GM23248 (cell line): ENCODE data around the gene PSMC6. TPM values are rescaled to one million over a fixed set of nuclear protein-coding genes. Genes with fewer than 3 reads are reported as not detected.

ENCODE experiments used
- DNase-seq: peaks from one replicate; pipeline ENCODE4 v3.0.0-alpha.2; 2015
- H2AFZ ChIP-seq: fragments of 200-600 bp; sonication (generic); 2 replicates; pipeline ENCODE4 v1.6.1; 2016; ENCODE audit warnings: antibody characterized with exemption
- H3F3A ChIP-seq: fragments of 200-600 bp; sonication (generic); 2 replicates; pipeline ENCODE4 v1.6.1; 2016; ENCODE audit warnings: mild to moderate bottlenecking, antibody characterized with exemption, mixed run types; ENCODE audit not compliant: insufficient read depth
- H3K27ac ChIP-seq: fragments of 200-600 bp; sonication (generic); 2 replicates; pipeline ENCODE4 v1.5.1; 2016; ENCODE audit warnings: mild to moderate bottlenecking
- H3K27me3 ChIP-seq: fragments of 200-600 bp; sonication (generic); replicated peaks from 2 replicates; pipeline ENCODE4 v1.6.1; 2016; ENCODE audit warnings: mild to moderate bottlenecking; ENCODE audit not compliant: insufficient read depth
- H3K36me3 ChIP-seq: fragments of 200-600 bp; sonication (generic); 2 replicates; pipeline ENCODE4 v1.6.1; 2016; ENCODE audit warnings: low read depth, mild to moderate bottlenecking
- H3K4me1 ChIP-seq: fragments of 200-600 bp; sonication (generic); 2 replicates; pipeline ENCODE4 v1.6.1; 2016; ENCODE audit warnings: mild to moderate bottlenecking; ENCODE audit not compliant: insufficient read depth
- H3K4me2 ChIP-seq: fragments of 200-600 bp; sonication (generic); one replicate; pipeline ENCODE4 v1.6.1; 2016; ENCODE audit warnings: mild to moderate bottlenecking; ENCODE audit not compliant: unreplicated experiment
- H3K4me3 ChIP-seq: fragments of 200-600 bp; sonication (generic); 2 replicates; pipeline ENCODE4 v1.5.1; 2016; ENCODE audit warnings: mild to moderate bottlenecking
- H3K79me2 ChIP-seq: fragments of 200-600 bp; sonication (generic); 2 replicates; pipeline ENCODE4 v1.6.1; 2016; ENCODE audit warnings: mild to moderate bottlenecking; ENCODE audit not compliant: insufficient read depth
- H3K9ac ChIP-seq: fragments of 200-600 bp; sonication (generic); 2 replicates; pipeline ENCODE4 v1.6.1; 2016; ENCODE audit warnings: mild to moderate bottlenecking
- H3K9me2 ChIP-seq: fragments of 200-600 bp; sonication (generic); 2 replicates; pipeline ENCODE4 v1.6.1; 2016; ENCODE audit warnings: mixed run types, mild to moderate bottlenecking, moderate library complexity; ENCODE audit not compliant: insufficient read depth
- H3K9me3 ChIP-seq: fragments of 200-600 bp; sonication (generic); one replicate; pipeline ENCODE4 v1.6.1; 2017; ENCODE audit warnings: low read depth
- H4K20me1 ChIP-seq: fragments of 200-600 bp; sonication (generic); 2 replicates; pipeline ENCODE4 v1.6.0; 2016; ENCODE audit not compliant: insufficient read depth
- EZH2 ChIP-seq: fragments of 200-600 bp; sonication (generic); IDR thresholded peaks from 2 replicates; pipeline ENCODE4 v1.6.1; 2018; ENCODE audit warnings: antibody characterized with exemption, mild to moderate bottlenecking; ENCODE audit not compliant: insufficient read depth, poor library complexity, severe bottlenecking
- EZH2phosphoT487 ChIP-seq: fragments of 200-600 bp; sonication (generic); IDR thresholded peaks from 2 replicates; pipeline ENCODE4 v1.6.1; 2018; ENCODE audit warnings: antibody characterized with exemption, moderate library complexity, mild to moderate bottlenecking, low read depth; ENCODE audit not compliant: insufficient read depth
- WGBS, 2 experiments: methylation state at CpG; one replicate each; pipeline ENCODE4 v1.1.6; 2015 to 2017; ENCODE audit warnings: low lambda C conversion rate in 2 of 2, low coverage in 1 of 2; ENCODE audit errors: missing lambda C conversion rate in 2 of 2; 5-methylcytosine and 5-hydroxymethylcytosine counted together
- in situ Hi-C: fragments of 300-500 bp; cut with MboI; formaldehyde crosslinking; loops from 2 replicates; pipeline ENCODE4 v1.15.0; 2020
- polyA plus RNA-seq: library from polyadenylated mRNA; unstranded; fragments of >200 nt; fragmentation: Nextera tagmentation; extraction: Ambion mirVana; gene quantifications from 2 replicates; pipeline ENCODE4 v1.2.1, GENCODE V29; 2016
- total RNA-seq: library from RNA; depleted of rRNA; stranded (reverse); fragments of >200 nt; shearing (Covaris generic); gene quantifications from 2 replicates; pipeline ENCODE4 v1.2.3, GENCODE V29; 2014

The PSMC6 gene
- total and polyA plus RNA-seq, 2 experiments from 2014 or later = 98.8 to 108 TPM

- in situ Hi-C loops = no loop called here
- Histone ChIP-seq H3K4me1 (peaks cover 25% of the 10 kb centered on the region), H2AFZ (no peak overlapping the region), H3K9ac (peak overlapping the region; percentile 18), H3K9me3 (no peaks in the 10 kb centered on the region), H3K79me2 (peaks cover 79% of the 10 kb centered on the region), H3K4me3 (0 out of 2 replicates have a peak overlapping the region, but pooled peaks have one; percentile 2), H3K4me2 (peak overlapping the region; percentile 43), H3K27ac (0 out of 2 replicates have a peak overlapping the region, but pooled peaks have one; percentile 4), H3K27me3 (no peaks in the 10 kb centered on the region), H3K36me3 (no peaks in the 10 kb centered on the region), H3K9me2 (no peaks in the 10 kb centered on the region), H4K20me1 (peaks cover 6% of the 10 kb centered on the region; the same call in 1 of the 2 replicates), H3F3A (peaks cover 18% of the 10 kb centered on the region; the same call in 1 of the 2 replicates)
- TF ChIP-seq EZH2phosphoT487 (no peak), EZH2 (no peak)
- WGBS, 2 experiments = 15 to 17% methylated on average over 5 of the region's 5 CpGs
- peak; percentile 50 for DNase-seq
These were observed 14.6 kb upstream of the PSMC6 start for GRCh38 chr14:52692248-52692962.

- DNase-seq = no peak
- Histone ChIP-seq H3K4me3 (peak overlapping the region; percentile 96; the same call in 1 of the 2 replicates), H3K9me2 (no peaks in the 10 kb centered on the region), H3K27me3 (no peaks in the 10 kb centered on the region), H2AFZ (no peak overlapping the region), H3K9me3 (no peaks in the 10 kb centered on the region), H3K27ac (0 out of 2 replicates have a peak overlapping the region, but pooled peaks have one; percentile 4), H3K79me2 (peaks cover 72% of the 10 kb centered on the region), H4K20me1 (peaks cover 6% of the 10 kb centered on the region; the same call in 1 of the 2 replicates), H3F3A (peaks cover 18% of the 10 kb centered on the region; the same call in 1 of the 2 replicates), H3K36me3 (no peaks in the 10 kb centered on the region), H3K4me1 (peaks cover 25% of the 10 kb centered on the region), H3K9ac (peak overlapping the region; percentile 18; the same call in 1 of the 2 replicates), H3K4me2 (peak overlapping the region; percentile 43)
- 65 to 67% methylated on average over 3 of the region's 3 CpGs for WGBS, 2 experiments
- in situ Hi-C loops = no loop called here
- TF ChIP-seq EZH2phosphoT487 (no peak), EZH2 (no peak)
These were observed 14.0 kb upstream of the PSMC6 start for GRCh38 chr14:52693036-52693435.

- Histone ChIP-seq H4K20me1 (peaks cover 1% of the 10 kb centered on the region; the same call in 1 of the 2 replicates), H3K79me2 (peaks cover 67% of the 10 kb centered on the region), H2AFZ (no peak overlapping the region), H3K27me3 (no peaks in the 10 kb centered on the region), H3K4me1 (peaks cover 25% of the 10 kb centered on the region), H3F3A (peaks cover 18% of the 10 kb centered on the region; the same call in 1 of the 2 replicates), H3K9me2 (no peaks in the 10 kb centered on the region), H3K4me3 (peak overlapping the region; percentile 96), H3K9me3 (no peaks in the 10 kb centered on the region), H3K4me2 (peak overlapping the region; percentile 98), H3K36me3 (no peaks in the 10 kb centered on the region), H3K27ac (no peak overlapping the region), H3K9ac (peak overlapping the region; percentile 97; the same call in 1 of the 2 replicates)
- TF ChIP-seq EZH2 (no peak), EZH2phosphoT487 (no peak)
- in situ Hi-C loops = no loop called here
- no peak for DNase-seq
- 87 to 88% methylated on average over 7 of the region's 7 CpGs for WGBS, 2 experiments
These were observed 13.5 kb upstream of the PSMC6 start for GRCh38 chr14:52693532-52693931.

- H3K36me3 ChIP-seq = no peaks in the 10 kb centered on the region
- H3F3A ChIP-seq = peaks cover 18% of the 10 kb centered on the region; the same call in 1 of the 2 replicates
- no peaks in the 10 kb centered on the region for H3K9me2 ChIP-seq
- peaks cover 53% of the 10 kb centered on the region for H3K79me2 ChIP-seq
- no peaks in the 10 kb centered on the region; the same call in 1 of the 2 replicates for H4K20me1 ChIP-seq
- H3K27ac ChIP-seq = peak overlapping the region; percentile 97
- peak overlapping the region; percentile 96 for H3K4me3 ChIP-seq
- 1 to 2% methylated on average over 37 to 46 of the region's 46 CpGs for WGBS, 2 experiments
- H2AFZ ChIP-seq = peak overlapping the region; percentile 80
- peak overlapping the region; percentile 98 for H3K4me2 ChIP-seq
- peak; percentile 72 for DNase-seq
- TF ChIP-seq EZH2phosphoT487 (no peak), EZH2 (no peak)
- H3K9ac ChIP-seq = peak overlapping the region; percentile 97
- H3K27me3 ChIP-seq = no peaks in the 10 kb centered on the region
- H3K9me3 ChIP-seq = no peaks in the 10 kb centered on the region
- peaks cover 25% of the 10 kb centered on the region for H3K4me1 ChIP-seq
- in situ Hi-C loops = no loop called here
These were observed 12.1 kb upstream of the PSMC6 start for GRCh38 chr14:52694761-52695480.
